T1000 (cell line): Measurements from ENCODE around the gene DISC1.

Experiments
- DNase-seq: peaks from one replicate; lab custom pipeline; 2025; ENCODE audit warnings: mixed read lengths; lab: John Stamatoyannopoulos, UW

DISC1 gene

DNA sequence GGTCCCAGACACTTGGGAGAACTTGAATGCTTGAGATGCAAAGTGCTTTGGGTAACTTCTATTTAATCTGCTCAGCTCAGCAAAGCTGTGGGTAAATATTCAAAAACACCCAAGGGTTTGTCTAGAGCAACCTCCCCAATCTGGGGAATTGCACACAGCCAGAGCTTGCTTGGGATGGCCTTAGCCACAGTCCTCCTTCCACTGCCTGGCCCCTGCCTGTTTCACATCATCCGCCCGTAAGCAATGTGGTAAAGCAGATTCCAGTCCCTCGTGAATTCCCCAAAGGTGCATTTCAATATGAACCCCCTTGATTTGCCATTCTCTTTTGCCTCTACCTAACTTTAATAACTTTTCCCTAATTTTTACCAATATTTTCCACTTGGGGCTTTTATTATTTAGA lies 418.1 kb downstream of the DISC1 start:
- DNase-seq: no peak

DNA sequence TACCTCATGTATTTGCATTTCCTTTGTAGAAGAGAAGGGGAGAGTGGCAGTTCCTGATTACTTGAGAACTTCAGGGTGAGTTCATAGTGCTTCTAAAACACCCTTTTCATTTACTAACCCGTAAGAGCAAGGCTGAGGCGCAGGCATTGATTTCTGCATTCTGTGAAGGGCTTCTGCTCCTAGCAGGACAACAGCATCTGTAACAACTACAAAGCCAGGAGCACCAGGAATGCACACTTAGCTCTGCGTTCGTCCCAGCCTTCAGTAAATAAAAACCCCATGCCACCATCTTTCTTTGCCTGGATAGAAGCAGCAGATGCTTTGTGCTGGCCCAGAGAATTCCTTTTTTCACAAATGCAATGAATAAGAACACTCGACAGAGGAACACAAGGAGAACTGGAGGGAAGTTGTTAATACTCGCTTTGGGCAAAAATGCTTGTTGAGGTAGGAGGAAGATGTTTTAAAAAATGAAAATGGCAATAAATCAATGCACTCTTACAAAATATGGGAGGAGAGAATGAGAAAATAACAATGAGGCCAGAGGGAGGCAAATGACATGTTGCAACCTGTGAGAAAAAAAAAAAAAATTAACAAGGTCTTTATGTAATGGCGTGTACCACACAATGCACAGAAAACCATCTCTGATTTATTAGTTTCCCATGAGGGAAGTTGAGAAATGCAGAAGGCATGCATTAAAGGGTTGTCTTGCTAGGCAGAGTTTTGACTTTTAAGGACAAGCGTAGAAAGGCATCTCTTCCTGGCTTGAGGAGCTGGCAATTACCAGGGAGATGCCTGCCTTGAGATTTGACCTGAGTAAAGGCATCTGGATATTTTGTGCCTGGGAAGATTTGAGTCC lies 418.8 kb downstream of the DISC1 start:
- no peak for DNase-seq

DNA sequence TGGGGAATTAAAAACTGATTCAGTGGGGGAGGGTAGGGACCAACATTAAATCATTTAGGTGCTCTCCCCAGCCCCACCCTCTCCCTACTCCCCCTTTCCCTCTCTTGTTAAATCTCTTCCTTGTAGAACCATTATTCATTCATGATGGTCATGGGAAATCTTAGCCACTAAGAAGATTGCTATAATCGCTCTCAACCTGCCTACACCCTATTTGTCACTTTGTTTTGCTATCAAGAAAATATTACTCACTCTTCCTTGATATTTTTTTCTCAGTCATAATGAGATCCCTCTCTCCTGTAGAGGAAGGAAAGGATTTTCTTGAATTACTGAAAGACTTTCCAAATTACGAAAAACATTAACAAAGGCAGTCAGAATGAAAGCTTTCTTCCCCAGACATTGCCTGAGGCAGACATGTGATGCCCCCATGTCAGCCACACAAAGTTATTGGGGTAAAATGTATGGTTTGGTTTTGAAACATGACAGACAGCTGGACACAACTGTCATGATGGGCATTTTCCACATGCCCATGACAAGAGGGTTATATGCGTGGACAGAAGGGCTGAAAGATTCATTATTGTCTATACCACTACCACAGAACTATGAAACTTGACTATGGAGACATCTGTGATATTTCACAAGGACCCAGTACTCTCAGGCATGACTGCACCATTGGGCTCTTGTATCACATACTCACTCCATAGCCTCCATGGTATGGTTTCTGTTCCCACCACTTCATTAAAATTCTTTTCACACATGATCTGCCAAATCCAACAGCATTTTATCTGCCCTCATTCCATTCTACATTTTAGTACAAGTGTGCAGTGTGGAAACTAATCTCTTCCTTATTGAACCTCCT lies 420.1 kb downstream of the DISC1 start:
- DNase-seq: no peak

DNA sequence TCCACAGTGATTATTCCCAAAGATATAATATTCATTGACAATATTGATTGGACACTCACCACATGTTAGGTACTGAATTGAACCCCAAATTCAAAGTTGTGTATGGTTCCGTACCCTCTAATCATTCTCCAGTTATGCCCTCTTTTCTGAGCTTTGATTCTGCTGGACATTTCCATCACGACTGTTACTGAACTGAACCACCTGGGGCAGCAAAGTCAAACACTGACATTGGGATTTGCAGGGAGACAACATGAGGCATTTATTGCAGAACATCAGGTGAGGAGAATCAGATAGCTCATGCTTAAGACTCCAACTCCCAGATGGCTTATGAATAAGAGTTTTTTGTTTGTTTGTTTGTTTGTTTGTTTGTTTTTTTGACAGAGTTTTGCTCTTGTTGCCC lies 420.9 kb downstream of the DISC1 start:
- DNase-seq: no peak

DNA sequence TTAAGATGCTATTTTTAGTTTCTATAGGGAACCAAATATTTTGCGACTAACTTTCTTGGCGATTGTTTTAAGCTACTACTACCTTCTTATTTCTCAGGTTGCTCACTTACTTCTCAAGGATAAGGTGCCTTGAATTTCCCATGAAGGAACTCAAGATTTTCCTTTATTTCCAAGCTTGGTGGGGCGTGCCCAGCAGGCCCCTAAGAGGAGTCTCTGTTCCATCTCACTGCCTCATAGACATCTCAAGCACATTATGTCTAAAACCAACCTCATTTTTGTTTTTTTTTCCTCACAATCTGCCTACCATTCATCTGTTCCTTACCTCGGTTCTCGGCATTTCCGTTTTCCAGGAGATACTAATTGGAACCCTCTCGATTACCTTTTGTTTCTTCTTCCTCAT lies 421.9 kb downstream of the DISC1 start:
- no peak for DNase-seq

DNA sequence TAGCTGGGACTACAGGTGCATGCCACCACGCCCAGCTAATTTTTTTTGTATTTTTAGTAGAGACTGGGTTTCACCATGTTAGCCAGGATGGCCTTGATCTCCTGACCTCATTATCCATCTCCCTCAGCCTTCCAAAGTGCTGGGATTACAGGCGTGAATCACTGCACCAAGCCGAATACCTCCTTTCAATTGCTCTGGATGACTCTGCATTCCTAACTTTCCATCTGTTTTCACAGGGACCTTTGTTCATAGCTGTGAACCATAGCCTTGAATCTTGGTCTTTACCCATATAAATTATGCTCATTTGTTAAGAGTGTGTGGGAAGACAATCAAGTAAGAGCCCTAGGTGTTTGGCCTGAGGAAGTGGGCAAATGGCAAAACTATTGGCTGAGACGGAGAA lies 422.7 kb downstream of the DISC1 start:
- DNase-seq: no peak

DNA sequence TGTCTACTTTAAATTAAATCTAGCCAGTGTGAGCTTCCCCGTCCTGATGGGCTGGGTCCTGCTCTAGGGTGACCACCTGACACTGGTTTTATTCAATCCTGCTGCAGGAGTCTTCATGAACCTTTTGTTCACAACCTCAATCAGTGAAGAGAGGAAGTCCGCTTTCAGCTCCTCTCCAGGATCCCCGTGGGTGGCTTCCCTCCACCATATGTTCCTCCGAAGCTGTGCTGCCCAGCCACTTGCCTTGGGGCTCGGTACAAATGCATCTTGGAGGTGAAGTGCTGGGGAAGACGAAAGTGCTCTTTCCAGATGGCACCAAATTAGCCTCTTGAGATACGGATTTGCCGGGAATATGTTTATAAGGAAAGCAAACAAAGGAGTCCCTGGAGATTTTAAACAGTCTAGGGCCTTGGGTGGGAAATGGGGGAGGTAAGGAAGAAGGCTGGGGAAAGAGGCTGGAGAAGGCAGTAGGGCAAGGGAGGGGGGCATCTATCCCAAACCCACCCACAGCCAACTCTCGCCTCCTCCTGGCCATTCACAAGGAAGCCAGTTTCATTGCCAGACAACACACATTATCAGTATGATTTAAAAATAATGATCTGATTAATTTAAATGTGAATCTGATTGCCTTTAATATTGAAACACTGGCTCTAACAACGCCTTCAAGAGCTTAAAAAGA lies 430.8 kb downstream of the DISC1 start:
- DNase-seq: no peak

DNA sequence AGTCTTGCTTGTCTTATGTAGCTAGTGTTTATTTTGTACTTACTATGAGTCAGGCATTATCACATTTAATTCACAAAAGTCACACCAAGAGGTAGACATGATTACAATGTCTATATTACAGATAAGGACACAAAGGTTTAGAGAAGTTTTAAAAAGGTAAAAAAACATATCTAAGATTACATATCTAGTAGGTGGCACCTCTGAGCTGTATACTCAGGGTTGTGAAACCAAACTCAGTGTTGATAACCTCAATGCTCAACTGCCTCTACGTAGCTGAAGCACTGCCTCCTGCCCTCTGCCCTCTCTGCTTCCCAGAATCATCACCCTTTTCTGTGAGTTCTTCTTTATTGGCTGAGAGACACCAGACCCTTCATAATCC lies 431.3 kb downstream of the DISC1 start:
- DNase-seq: no peak

DNA sequence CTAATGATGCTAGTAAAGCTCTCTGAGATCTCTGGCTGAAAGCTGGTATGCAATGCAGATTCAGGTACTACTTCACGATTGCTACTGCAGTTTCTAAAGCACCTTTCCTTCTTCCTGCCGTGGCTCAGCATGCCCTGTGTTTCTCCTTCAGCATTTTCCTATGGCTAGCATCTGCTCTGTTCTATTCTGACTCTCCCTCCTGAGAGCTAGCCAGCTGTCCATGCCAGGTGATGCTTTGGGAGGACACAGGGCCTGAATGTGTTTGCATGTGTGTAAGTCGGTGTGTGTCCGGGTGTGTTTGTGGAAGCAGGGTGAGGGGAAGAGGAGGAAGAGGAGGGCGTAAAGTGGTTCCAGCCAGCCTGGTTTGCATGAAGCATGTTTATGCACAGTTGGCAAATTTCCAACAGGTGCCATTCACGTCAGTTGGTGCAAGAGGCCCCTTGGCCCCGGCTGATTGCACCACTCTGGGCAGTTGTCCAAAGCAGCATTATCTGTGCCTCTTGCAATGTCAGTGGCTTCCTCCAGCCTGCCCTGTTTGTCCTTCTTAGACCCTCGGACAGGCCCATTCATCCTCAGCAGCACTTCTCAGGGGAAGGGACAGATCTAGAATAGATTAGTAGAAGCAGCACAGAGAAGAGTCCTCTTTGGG lies 433.3 kb downstream of the DISC1 start:
- DNase-seq: no peak

DNA sequence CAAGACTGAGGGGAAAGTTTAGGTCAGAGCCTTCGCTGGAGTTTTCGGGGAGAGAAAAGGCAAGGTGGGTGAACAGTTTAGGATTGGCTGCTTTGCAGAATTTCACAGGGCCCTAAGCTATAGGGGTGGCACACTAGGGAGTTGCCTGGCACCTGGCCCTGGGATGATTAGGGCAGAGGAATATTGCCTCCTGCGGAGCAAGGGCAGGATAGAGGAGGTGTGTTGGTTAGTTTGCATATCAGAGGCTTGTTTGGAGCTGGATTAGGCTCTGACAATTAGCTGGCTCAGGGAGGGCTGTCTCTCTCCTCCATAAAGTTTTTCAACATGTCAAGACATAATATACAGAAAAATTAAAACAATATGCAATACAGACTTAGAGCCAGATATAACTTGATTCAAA lies 436.4 kb downstream of the DISC1 start:
- DNase-seq: no peak

DNA sequence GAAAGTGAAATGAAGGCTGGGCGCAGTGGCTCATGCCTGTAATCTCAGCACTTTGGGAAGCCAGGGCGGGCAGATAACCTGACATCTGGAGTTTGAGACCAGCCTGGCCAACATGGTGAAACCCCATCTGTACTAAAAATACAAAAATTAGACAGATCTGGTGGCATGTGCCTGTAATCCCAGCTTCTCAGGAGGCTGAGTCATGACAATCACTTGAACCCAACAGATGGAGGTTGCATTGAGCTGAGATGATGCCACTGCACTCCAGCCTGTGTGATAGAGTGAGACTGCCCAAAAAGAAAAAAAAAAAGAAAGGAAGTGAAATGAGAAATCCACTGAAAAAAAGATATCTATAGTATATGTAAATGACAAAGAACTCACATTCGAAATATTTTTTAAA lies 439.9 kb downstream of the DISC1 start:
- DNase-seq: no peak

DNA sequence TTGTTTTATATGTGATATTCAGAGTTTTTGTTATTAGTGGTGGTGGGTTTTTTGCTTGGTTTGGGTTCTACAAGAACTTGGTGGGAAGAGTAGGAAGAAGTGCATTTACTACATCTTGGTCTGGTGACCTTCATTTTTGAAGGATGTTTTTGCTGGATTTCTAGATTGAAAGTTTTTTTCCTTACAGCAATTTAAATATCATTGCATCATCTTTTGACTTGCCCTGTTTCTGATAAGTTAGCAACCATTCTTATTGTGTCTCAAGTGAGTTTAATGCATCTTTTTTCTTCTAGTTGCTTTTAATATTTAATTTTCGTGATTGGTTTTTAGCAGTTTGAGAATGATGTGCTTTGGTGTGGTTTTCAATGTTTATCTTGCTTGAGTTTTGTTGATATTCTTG lies 447.7 kb downstream of the DISC1 start:
- no peak for DNase-seq

DNA sequence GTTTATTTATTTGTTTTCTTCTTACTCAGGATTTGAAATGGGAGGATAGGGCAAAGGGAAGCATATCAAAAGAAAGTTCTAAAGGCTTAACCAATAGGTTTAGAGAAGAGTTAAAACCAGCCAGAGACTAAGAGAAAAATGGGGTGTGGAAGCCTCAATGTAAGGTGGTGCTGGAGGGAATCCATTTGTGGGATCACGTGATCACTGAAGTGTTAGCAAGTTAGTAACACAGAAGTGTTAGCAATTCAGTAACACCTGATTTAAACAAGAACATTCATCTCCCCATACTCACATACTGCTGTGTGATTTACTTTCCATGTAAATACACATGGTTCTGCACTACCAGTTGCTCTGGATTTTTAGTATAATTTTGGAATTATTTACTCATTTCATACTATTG lies 451.2 kb downstream of the DISC1 start:
- no peak for DNase-seq

DNA sequence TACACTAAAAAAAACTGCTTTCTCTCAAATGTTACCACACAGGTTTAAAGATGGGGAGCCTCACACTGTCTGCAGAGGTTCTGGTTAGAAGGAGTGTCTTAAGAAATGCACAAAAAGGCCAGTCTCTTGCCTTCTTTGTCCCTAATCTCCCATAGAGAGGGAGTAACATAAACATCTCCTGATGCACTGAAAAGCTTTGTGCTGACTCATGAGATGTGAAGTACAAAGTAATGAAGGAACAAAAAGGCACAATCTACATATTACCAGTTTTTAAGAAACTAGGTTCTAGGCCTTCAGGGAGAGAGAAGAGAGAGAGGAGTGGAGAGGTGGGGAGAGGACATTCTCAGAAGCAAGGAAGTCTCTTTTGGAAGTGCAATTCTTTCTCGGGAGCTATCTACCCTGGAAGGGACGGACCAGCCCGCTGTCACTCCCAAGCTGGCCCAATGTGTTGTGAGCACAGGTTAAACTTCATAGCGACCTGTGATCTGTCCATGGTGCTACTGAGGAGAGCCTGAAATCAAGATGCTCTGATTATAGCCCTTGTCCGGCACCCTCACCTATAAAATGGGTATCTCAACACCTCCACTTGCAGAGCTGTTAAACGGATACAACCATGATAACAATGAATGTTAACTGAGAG lies 458.1 kb downstream of the DISC1 start:
- DNase-seq: no peak

DNA sequence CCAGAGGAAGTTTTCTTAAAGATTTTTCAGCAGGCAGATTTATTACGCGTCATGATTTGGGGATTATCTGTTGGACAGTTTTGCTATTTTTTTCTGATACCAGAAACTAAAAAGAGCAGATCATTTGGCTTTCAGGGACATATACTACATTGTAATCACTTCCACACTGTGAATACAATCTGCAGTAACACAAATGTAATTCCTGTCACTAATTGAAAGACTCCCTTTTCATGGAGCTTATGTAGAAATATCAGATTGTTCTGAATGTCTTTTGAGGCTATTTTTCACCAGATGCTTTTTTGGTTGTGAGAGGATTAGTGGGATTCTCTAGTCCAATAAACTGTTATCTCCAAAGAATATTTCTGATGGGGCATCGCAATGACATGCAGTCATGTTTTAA lies 464.2 kb downstream of the DISC1 start:
- no peak for DNase-seq
